Spleen (tissue), 13 donors: ENCODE measurements around the gene ZDHHC11. TPM values are rescaled to one million over a fixed set of nuclear protein-coding genes. Genes with fewer than 3 reads are reported as not detected.

Source experiments
- DNase-seq: peaks from one replicate; pipeline ENCODE4 v3.0.0-alpha.2; 2020
- H3K27ac ChIP-seq, 8 donors: fragments of 200-600 bp; sonication (generic) in 7 of 8; 1 replicate in 4 of 8; 2 replicates in 4 of 8; pipeline versions ENCODE4 v1.5.0 to v1.8.0; 2016 to 2021; ENCODE audit warnings: inconsistent platforms in 4 of 8, mild to moderate bottlenecking in 4 of 8, moderate library complexity in 1 of 8
- H3K27me3 ChIP-seq, 7 donors: fragments of 200-600 bp; sonication (generic) in 6 of 7; replicated peaks in 1 of 7; 1 replicate in 4 of 7; 2 replicates in 3 of 7; pipeline versions ENCODE4 v1.5.0 to v1.8.0; 2016 to 2021; ENCODE audit warnings: inconsistent platforms in 3 of 7, mild to moderate bottlenecking in 1 of 7
- H3K36me3 ChIP-seq, 6 donors: fragments of 200-600 bp; sonication (generic) in 5 of 6; 1 replicate in 4 of 6; 2 replicates in 2 of 6; pipeline versions ENCODE4 v1.5.0 to v1.8.0; 2016 to 2021; ENCODE audit warnings: inconsistent platforms in 2 of 6
- H3K4me1 ChIP-seq, 6 donors: fragments of 200-600 bp; sonication (generic) in 5 of 6; 1 replicate in 3 of 6; 2 replicates in 3 of 6; pipeline versions ENCODE4 v1.5.0 to v1.8.0; 2016 to 2021; ENCODE audit warnings: inconsistent platforms in 3 of 6
- H3K4me3 ChIP-seq, 8 donors: fragments of 200-600 bp; sonication (generic) in 7 of 8; 1 replicate in 4 of 8; 2 replicates in 4 of 8; pipeline versions ENCODE4 v1.5.0 to v1.8.0; 2016 to 2021; ENCODE audit warnings: inconsistent platforms in 4 of 8, mild to moderate bottlenecking in 4 of 8, moderate library complexity in 2 of 8
- H3K9me3 ChIP-seq, 8 donors: fragments of 200-600 bp; sonication (generic) in 7 of 8; 1 replicate in 4 of 8; 2 replicates in 4 of 8; pipeline versions ENCODE4 v1.5.0 to v1.8.0; 2016 to 2021; ENCODE audit warnings: inconsistent platforms in 4 of 8
- CTCF ChIP-seq, 11 experiments: fragments of 200-600 bp in 7 of 11; fragments of 450-650 bp in 4 of 11; sonication (generic) in 4 of 11; IDR thresholded peaks in 8 of 11; conservative IDR thresholded peaks in 3 of 11; 1 replicate in 7 of 11; 2 replicates in 4 of 11; pipeline versions ENCODE4 v1.4.0 to v1.8.0; 2016 to 2021; ENCODE audit warnings: antibody characterized with exemption in 11 of 11, inconsistent platforms in 4 of 11, mild to moderate bottlenecking in 1 of 11
- POLR2A ChIP-seq, 3 donors: fragments of 450-650 bp; IDR thresholded peaks; one replicate each; pipeline ENCODE4 v1.5.1; 2017; ENCODE audit warnings: antibody characterized with exemption in 3 of 3, mild to moderate bottlenecking in 1 of 3
- POLR2AphosphoS5 ChIP-seq, 3 donors: sonication (generic); formaldehyde crosslinking; IDR thresholded peaks; one replicate each; pipeline ENCODE4 v1.5.1; 2017; ENCODE audit warnings: antibody characterized with exemption in 3 of 3
- WGBS, 5 donors: extraction: QIAGEN DNeasy Blood & Tissue Kit in 3 of 5; methylation state at CpG; one replicate each; pipeline versions ENCODE4 v1.1.5 to v1.1.7; 2013 to 2018; 5-methylcytosine and 5-hydroxymethylcytosine counted together
- intact Hi-C: fragments of 100-400 bp; cut with DNase I; formaldehyde crosslinking; loops from one replicate; pipeline ENCODE4 v1.15.0; 2023; ENCODE audit warnings: low total_unique reads
- long read RNA-seq, 2 donors: transcript quantifications; one replicate each; lab custom pipeline, GENCODE V29; 2026
- polyA plus RNA-seq, 3 donors: library from polyadenylated mRNA; stranded (reverse); fragments of 200-250 nt; gene quantifications; one replicate each; pipeline ENCODE4 v1.2.1, GENCODE V29; 2013
- total RNA-seq, 7 donors: library from RNA; depleted of rRNA in 3 of 7; stranded (reverse); fragments of >200 nt in 3 of 7; fragmentation: NEBNext Ultra II Directional in 4 of 7; extraction: Animal tissue kit (Norgen Biotek cat#: 25700) in 4 of 7; gene quantifications; one replicate each; pipeline versions ENCODE4 v1.1.0 to v1.2.1, GENCODE V29; 2016 to 2021
- donor health status: healthy with polysubstance abuse.
- donor health status: DM: no; HTN: no; CAD: no; lungs with moderate emphysema.
- donor health status: DM: no; HTN: no; CAD: no.
- donor health status: Bipolar disorder and iron deficiency.
- donor health status: healthy.
- donor health status: DM: no; HTN: no; CAD: no.
- donor health status: DM: yes; HTN: yes; CAD: no.

ZDHHC11 gene, protein sequence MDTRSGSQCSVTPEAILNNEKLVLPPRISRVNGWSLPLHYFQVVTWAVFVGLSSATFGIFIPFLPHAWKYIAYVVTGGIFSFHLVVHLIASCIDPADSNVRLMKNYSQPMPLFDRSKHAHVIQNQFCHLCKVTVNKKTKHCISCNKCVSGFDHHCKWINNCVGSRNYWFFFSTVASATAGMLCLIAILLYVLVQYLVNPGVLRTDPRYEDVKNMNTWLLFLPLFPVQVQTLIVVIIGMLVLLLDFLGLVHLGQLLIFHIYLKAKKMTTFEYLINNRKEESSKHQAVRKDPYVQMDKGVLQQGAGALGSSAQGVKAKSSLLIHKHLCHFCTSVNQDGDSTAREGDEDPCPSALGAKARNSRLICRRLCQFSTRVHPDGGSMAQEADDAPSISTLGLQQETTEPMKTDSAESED
- 10 to 100 TPM in 4 of 7 donors, 1 to 10 TPM in 3; 1.3 to 75.0 (median 10.5) TPM for total RNA-seq
- polyA plus RNA-seq, result 1 to 10 TPM; 1.9 to 2.8 (median 2.1) TPM
- long read RNA-seq, donor 1, result 0 reads
- long read RNA-seq, donor 2, result 0 reads

DNA sequence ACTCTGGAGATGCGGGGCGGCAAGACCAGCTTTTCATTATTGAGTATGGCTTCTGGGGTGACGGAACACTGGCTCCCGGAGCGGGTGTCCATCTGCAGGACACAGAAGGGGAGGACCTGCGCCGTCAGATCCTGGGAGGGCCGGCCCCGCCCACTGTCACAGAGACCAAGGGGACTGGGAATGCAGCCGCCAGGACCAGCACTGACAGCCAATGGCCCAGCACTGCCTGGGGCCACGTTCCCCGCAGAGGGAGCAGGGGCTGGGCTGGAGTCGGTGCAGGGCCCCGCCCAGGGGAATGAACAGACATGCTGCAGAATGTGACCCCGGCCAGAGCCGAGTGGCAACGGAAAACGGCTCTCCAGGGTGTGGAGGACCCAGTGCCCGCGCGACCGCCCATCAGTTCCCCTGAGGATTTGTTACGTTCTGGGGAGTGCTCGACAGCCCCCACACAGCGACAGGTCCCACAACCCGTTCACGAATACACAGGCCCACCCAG, at the start of gene ZDHHC11:
Gene ZDHHC11, minus strand, starts transcription at position 476 of the 496 bp plus-strand sequence. Its CDS starts 384 bp downstream, at position 92.
- no peak for TF ChIP-seq POLR2AphosphoS5 (IDR thresholded peaks at IDR 0.05)
- TF ChIP-seq POLR2A (IDR thresholded peaks at IDR 0.05), result no peak
- no peak for TF ChIP-seq CTCF (IDR thresholded peaks at IDR 0.05 in 8 of 11, conservative IDR thresholded peaks at IDR 0.05 in 3 of 11)

GRCh38 chr5:893711-894110, 42.9 kb upstream of the ZDHHC11 start:
- H3K27ac ChIP-seq, result no peak overlapping the region
- intact Hi-C loops, result no loop called here
- H3K36me3 ChIP-seq, result peaks cover 0 to 34% (median 25%) of the 10 kb centered on the region in 6 donors
- no peak for DNase-seq
- TF ChIP-seq POLR2A (IDR thresholded peaks at IDR 0.05) (no peak), CTCF (IDR thresholded peaks at IDR 0.05 in 8 of 11, conservative IDR thresholded peaks at IDR 0.05 in 3 of 11) (no peak), POLR2AphosphoS5 (IDR thresholded peaks at IDR 0.05) (no peak)
- WGBS, 5 donors, result 80 to 94% (median 86%) methylated on average over 7 to 9 of the region's 9 CpGs
- no peaks in the 10 kb centered on the region for H3K27me3 ChIP-seq
- H3K4me3 ChIP-seq, result peak overlapping the region in 3 of 8 donors; percentile 86 to 94 (median 92)
- no peaks in the 10 kb centered on the region for H3K9me3 ChIP-seq
- peaks cover 15 to 37% (median 27%) of the 10 kb centered on the region in 6 donors for H3K4me1 ChIP-seq

More for the DNA sequence above, at the start of gene ZDHHC11:
- H3K9me3 ChIP-seq, result no peaks in the 10 kb centered on the region
- peak; percentile 76 for DNase-seq
- H3K36me3 ChIP-seq, result no peaks in the 10 kb centered on the region
- no peak within 1 kb of the TSS for H3K27ac ChIP-seq
- peak within 1 kb of the TSS in 1 of 8 donors; percentile 19 for H3K4me3 ChIP-seq
- intact Hi-C loops, result no loop called here
- H3K27me3 ChIP-seq, result peaks cover 0 to 41% (median 3%) of the 10 kb centered on the region in 7 donors
- H3K4me1 ChIP-seq, result no peaks in the 10 kb centered on the region
- WGBS, 5 donors, result 73 to 88% (median 77%) methylated on average over 20 to 27 of the region's 27 CpGs

DNA sequence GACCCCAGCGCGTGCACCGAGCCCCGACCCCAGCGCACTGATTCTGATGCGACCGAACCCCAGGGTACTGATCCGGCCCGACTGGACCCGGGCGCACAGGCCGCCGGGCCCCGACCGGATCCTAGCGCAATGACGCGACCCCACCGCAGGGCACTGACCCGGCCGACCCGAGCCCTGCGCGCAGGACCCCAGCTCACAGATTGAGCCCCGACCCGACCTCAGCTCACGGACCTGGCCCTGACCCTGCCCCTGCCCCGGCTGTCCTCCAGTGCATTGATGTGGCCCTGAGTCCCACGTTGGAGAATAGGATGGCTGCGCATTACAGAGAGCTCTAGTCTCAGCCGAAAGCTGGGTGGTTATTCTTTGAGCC, 42.3 kb upstream of the ZDHHC11 start:
- no peaks in the 10 kb centered on the region for H3K27me3 ChIP-seq
- DNase-seq, result no peak
- WGBS, 5 donors, result 1 to 6% (median 2%) methylated on average over 12 to 31 of the region's 31 CpGs
- H3K36me3 ChIP-seq, result peaks cover 0 to 40% (median 30%) of the 10 kb centered on the region in 6 donors
- intact Hi-C loops, result no loop called here
- no peak for TF ChIP-seq CTCF (IDR thresholded peaks at IDR 0.05 in 8 of 11, conservative IDR thresholded peaks at IDR 0.05 in 3 of 11)
- TF ChIP-seq POLR2AphosphoS5 (IDR thresholded peaks at IDR 0.05), result no peak
- no peak for TF ChIP-seq POLR2A (IDR thresholded peaks at IDR 0.05)
- H3K27ac ChIP-seq, result peak overlapping the region in 4 of 8 donors; percentile 91 to 95 (median 92)
- H3K4me3 ChIP-seq, result peak overlapping the region; percentile 70 to 94 (median 81)
- H3K4me1 ChIP-seq, result peaks cover 15 to 37% (median 27%) of the 10 kb centered on the region in 6 donors
- H3K9me3 ChIP-seq, result no peaks in the 10 kb centered on the region
